Endothelial cell of umbilical vein (primary cell): Measurements from ENCODE around the gene RAB1B.

Experiments
- CTCF ChIP-seq, 2 donors: IDR thresholded peaks; 1 replicate in 1 of 2; 2 replicates in 1 of 2; pipeline ENCODE4 v1.5.1; 2011; ENCODE audit warnings: low read length in 2 of 2, mild to moderate bottlenecking in 2 of 2, moderate library complexity in 2 of 2, control low read depth in 1 of 2, inconsistent platforms in 1 of 2, low read depth in 1 of 2; ENCODE audit not compliant: insufficient read depth in 1 of 2; ENCODE audit errors: extremely low read depth in 1 of 2
- EZH2 ChIP-seq: IDR thresholded peaks from 2 replicates; pipeline ENCODE4 v1.6.1; 2012; ENCODE audit warnings: borderline replicate concordance, low read depth, mild to moderate bottlenecking, moderate library complexity, low read length, inconsistent platforms; ENCODE audit not compliant: severe bottlenecking
- FOS ChIP-seq: IDR thresholded peaks from 2 replicates; pipeline ENCODE4 v1.6.1; 2011; ENCODE audit warnings: mild to moderate bottlenecking, low read length, moderate library complexity, borderline replicate concordance; ENCODE audit not compliant: insufficient read depth
- GATA2 ChIP-seq: IDR thresholded peaks from 2 replicates; pipeline ENCODE4 v1.7.0; 2011; ENCODE audit warnings: low read depth, mild to moderate bottlenecking, moderate library complexity, mixed read lengths, low read length; ENCODE audit not compliant: insufficient read length, insufficient read depth
- JUN ChIP-seq: IDR thresholded peaks from 2 replicates; pipeline ENCODE4 v1.6.1; 2011; ENCODE audit warnings: borderline replicate concordance, low read depth; ENCODE audit not compliant: insufficient read length, insufficient read depth
- MAX ChIP-seq: IDR thresholded peaks from 2 replicates; pipeline ENCODE4 v1.6.1; 2011; ENCODE audit not compliant: insufficient read depth, insufficient read length
- POLR2A ChIP-seq: IDR thresholded peaks from 2 replicates; pipeline ENCODE4 v1.6.1; 2012; ENCODE audit warnings: low read depth, mild to moderate bottlenecking, control low read depth, low read length
- POLR2AphosphoS5 ChIP-seq: IDR thresholded peaks from 2 replicates; pipeline ENCODE4 v1.6.1; 2012; ENCODE audit warnings: low read depth, mild to moderate bottlenecking, control low read depth, low read length, moderate library complexity; ENCODE audit not compliant: insufficient read depth

- TF ChIP-seq CTCF (IDR thresholded peaks at IDR 0.05; ENCODE audit: extremely low read depth in 1 of 2, insufficient read depth in 1 of 2, low read depth in 1 of 2, low read length in 2 of 2) (no peak), EZH2 (no peak), POLR2A (no peak), GATA2 (no peak), MAX (no peak), FOS (no peak), POLR2AphosphoS5 (no peak), JUN (no peak)
Observed at GRCh38 chr11:66323684-66324083, 55.2 kb downstream of the RAB1B start.
